Measurements from ENCODE around the gene TTYH2. TPM values are rescaled to one million over a fixed set of nuclear protein-coding genes. Genes with fewer than 3 reads are reported as not detected.
"Not testable (repeated sequence)": the region's sequence is repeated elsewhere in the genome, so short reads cannot be mapped to it uniquely, and the experiment has no call there.

TTYH2 gene
- total RNA-seq, 2 experiments from 2014 or later = 3.1 to 3.8 TPM

DNA sequence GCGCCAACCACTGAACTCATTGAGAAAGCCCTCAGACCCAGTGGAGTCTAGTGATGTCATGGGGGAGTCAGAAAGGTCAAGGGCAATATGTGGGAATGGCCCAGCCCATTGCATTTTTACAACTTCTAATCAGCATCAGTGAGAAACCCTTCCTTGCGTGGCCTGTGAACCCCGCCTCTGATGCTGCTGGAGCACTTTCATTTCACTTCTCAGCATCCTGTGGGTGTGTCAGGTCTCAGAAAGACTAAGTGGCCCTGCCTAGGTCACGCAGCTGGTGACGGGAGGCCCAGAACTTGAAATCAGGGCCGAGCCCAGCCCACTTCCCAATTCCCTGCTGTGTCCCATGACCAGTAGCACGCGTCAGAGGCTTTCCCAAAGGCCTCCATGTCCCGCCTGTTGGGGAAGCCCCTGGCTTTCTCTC, 66.7 kb downstream of the TTYH2 start:
- ChIA-PET CTCF (ENCODE audit: unreplicated experiment) (no interaction called here), POLR2A (interaction anchor here (1.7 kb wide), 1 partner anchor 13 kb away, joined by 6 read pairs; no protein-coding TSS in a partner anchor)
- H3K4me1 ChIP-seq (ENCODE audit: insufficient read depth, low read length, poor library complexity, severe bottlenecking) = peaks cover 2% of the 10 kb centered on the region
- H3K79me2 ChIP-seq (ENCODE audit: insufficient read depth, low read depth, low read length) = no peaks in the 10 kb centered on the region
- TF ChIP-seq, protein P1, sequence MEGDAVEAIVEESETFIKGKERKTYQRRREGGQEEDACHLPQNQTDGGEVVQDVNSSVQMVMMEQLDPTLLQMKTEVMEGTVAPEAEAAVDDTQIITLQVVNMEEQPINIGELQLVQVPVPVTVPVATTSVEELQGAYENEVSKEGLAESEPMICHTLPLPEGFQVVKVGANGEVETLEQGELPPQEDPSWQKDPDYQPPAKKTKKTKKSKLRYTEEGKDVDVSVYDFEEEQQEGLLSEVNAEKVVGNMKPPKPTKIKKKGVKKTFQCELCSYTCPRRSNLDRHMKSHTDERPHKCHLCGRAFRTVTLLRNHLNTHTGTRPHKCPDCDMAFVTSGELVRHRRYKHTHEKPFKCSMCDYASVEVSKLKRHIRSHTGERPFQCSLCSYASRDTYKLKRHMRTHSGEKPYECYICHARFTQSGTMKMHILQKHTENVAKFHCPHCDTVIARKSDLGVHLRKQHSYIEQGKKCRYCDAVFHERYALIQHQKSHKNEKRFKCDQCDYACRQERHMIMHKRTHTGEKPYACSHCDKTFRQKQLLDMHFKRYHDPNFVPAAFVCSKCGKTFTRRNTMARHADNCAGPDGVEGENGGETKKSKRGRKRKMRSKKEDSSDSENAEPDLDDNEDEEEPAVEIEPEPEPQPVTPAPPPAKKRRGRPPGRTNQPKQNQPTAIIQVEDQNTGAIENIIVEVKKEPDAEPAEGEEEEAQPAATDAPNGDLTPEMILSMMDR (conservative IDR thresholded peaks at IDR 0.05; ENCODE audit: low read length) = no peak
- TF ChIP-seq EZH2phosphoT487 (IDR thresholded peaks at IDR 0.05; ENCODE audit: borderline replicate concordance, low read depth, low read length) = no peak
- no peak overlapping the region for H2AFZ ChIP-seq (ENCODE audit: low read length)
- DNase-seq (ENCODE audit: low spot score) = no peak
- no peaks in the 10 kb centered on the region for H3K9me3 ChIP-seq (ENCODE audit: low read length)
- H4K20me1 ChIP-seq (ENCODE audit: insufficient read depth, low read length) = no peaks in the 10 kb centered on the region
- intact Hi-C loops (cut with micrococcal nuclease; ENCODE audit: unreplicated experiment) = no loop called here
- no peaks in the 10 kb centered on the region for H3K36me3 ChIP-seq (ENCODE audit: insufficient read depth, low read length)
- no peak overlapping the region for H3K4me2 ChIP-seq (ENCODE audit: low read length)
- no peak overlapping the region for H3K4me3 ChIP-seq (ENCODE audit: low read depth, low read length, poor library complexity, severe bottlenecking)
- no TSS peak for BruUV-seq (replicated peaks)
- H3K9me2 ChIP-seq (ENCODE audit: insufficient read depth, low read length) = no peaks in the 10 kb centered on the region
- H3K27ac ChIP-seq (ENCODE audit: low read depth, low read length, poor library complexity, severe bottlenecking) = no peak overlapping the region

DNA sequence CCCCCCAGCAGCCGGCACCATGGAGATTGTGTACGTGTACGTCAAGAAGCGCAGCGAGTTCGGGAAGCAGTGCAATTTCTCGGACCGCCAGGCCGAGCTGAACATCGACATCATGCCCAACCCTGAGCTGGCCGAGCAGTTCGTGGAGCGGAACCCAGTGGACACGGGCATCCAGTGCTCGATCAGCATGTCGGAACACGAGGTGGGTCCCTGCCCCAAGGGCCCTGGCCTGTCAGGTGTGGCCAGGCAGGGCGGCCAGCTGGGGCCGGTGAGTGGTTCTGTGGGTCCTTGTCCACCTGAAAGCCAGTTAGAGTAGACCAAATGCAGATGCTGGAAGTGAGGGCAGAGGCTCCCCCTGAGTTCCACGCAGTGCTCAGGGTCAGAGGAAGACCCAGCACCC, 68.4 kb downstream of the TTYH2 start:
- no peaks in the 10 kb centered on the region for H4K20me1 ChIP-seq (ENCODE audit: insufficient read depth, low read length)
- ChIA-PET CTCF (ENCODE audit: unreplicated experiment) (no interaction called here), POLR2A (interaction anchor here (0.6 to 1.7 kb wide), 2 partner anchors 15 to 336 kb away, joined by 3 to 6 read pairs; no protein-coding TSS in a partner anchor)
- DNase-seq (ENCODE audit: low spot score) = no peak
- intact Hi-C loops (cut with micrococcal nuclease; ENCODE audit: unreplicated experiment) = no loop called here
- no peaks in the 10 kb centered on the region for H3K36me3 ChIP-seq (ENCODE audit: insufficient read depth, low read length)
- H3K4me1 ChIP-seq (ENCODE audit: insufficient read depth, low read length, poor library complexity, severe bottlenecking) = no peaks in the 10 kb centered on the region
- no peak overlapping the region for H3K27ac ChIP-seq (ENCODE audit: low read depth, low read length, poor library complexity, severe bottlenecking)
- no peak overlapping the region for H2AFZ ChIP-seq (ENCODE audit: low read length)
- H3K4me2 ChIP-seq (ENCODE audit: low read length) = no peak overlapping the region
- no TSS peak for BruUV-seq (replicated peaks)
- H3K9me2 ChIP-seq (ENCODE audit: insufficient read depth, low read length) = no peaks in the 10 kb centered on the region
- no peak for TF ChIP-seq EZH2phosphoT487 (IDR thresholded peaks at IDR 0.05; ENCODE audit: borderline replicate concordance, low read depth, low read length)
- TF ChIP-seq, protein P1 (conservative IDR thresholded peaks at IDR 0.05; ENCODE audit: low read length) = no peak
- H3K9me3 ChIP-seq (ENCODE audit: low read length) = no peaks in the 10 kb centered on the region
- no peak overlapping the region for H3K4me3 ChIP-seq (ENCODE audit: low read depth, low read length, poor library complexity, severe bottlenecking)
- no peaks in the 10 kb centered on the region for H3K79me2 ChIP-seq (ENCODE audit: insufficient read depth, low read depth, low read length)

GRCh38 chr17:74282274-74282586, 68.9 kb downstream of the TTYH2 start:
- H3K4me3 ChIP-seq (ENCODE audit: low read depth, low read length, poor library complexity, severe bottlenecking); H3K9me2 ChIP-seq (ENCODE audit: insufficient read depth, low read length); H3K9me3 ChIP-seq (ENCODE audit: low read length); H4K20me1 ChIP-seq (ENCODE audit: insufficient read depth, low read length); H3K79me2 ChIP-seq (ENCODE audit: insufficient read depth, low read depth, low read length); H3K4me1 ChIP-seq (ENCODE audit: insufficient read depth, low read length, poor library complexity, severe bottlenecking); CTCF ChIA-PET (ENCODE audit: unreplicated experiment); H3K4me2 ChIP-seq (ENCODE audit: low read length); H2AFZ ChIP-seq (ENCODE audit: low read length); H3K27ac ChIP-seq (ENCODE audit: low read depth, low read length, poor library complexity, severe bottlenecking); BruUV-seq (replicated peaks); DNase-seq (ENCODE audit: low spot score); intact Hi-C loops (cut with micrococcal nuclease; ENCODE audit: unreplicated experiment); H3K36me3 ChIP-seq (ENCODE audit: insufficient read depth, low read length): not testable (repeated sequence)
- POLR2A ChIA-PET = interaction anchor here (0.6 kb wide), 1 partner anchor 335 kb away, joined by 3 read pairs; no protein-coding TSS in a partner anchor
